ENCODE data around the gene HAUS8. TPM values are rescaled to one million over a fixed set of nuclear protein-coding genes. Genes with fewer than 3 reads are reported as not detected.

Gene HAUS8
- total and polyA plus RNA-seq, 2 of the 8 experiments (the other 6 are each of a cell fraction or from before 2014, with no cell fraction given), result 18.4 to 23.2 TPM

GRCh38 chr19:17091758-17092333 lies 16.6 kb upstream of the HAUS8 start (continued):
- no peak for TF ChIP-seq CHD7 (IDR thresholded peaks at IDR 0.05; ENCODE audit: insufficient replicate concordance, low read length)

Data from H1 (cell line).